ENCODE measurements around the gene MMP20.
"Not testable (repeated sequence)": the region's sequence is repeated elsewhere in the genome, so short reads cannot be mapped to it uniquely, and the experiment has no call there.

MMP20 gene, protein sequence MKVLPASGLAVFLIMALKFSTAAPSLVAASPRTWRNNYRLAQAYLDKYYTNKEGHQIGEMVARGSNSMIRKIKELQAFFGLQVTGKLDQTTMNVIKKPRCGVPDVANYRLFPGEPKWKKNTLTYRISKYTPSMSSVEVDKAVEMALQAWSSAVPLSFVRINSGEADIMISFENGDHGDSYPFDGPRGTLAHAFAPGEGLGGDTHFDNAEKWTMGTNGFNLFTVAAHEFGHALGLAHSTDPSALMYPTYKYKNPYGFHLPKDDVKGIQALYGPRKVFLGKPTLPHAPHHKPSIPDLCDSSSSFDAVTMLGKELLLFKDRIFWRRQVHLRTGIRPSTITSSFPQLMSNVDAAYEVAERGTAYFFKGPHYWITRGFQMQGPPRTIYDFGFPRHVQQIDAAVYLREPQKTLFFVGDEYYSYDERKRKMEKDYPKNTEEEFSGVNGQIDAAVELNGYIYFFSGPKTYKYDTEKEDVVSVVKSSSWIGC

DNA sequence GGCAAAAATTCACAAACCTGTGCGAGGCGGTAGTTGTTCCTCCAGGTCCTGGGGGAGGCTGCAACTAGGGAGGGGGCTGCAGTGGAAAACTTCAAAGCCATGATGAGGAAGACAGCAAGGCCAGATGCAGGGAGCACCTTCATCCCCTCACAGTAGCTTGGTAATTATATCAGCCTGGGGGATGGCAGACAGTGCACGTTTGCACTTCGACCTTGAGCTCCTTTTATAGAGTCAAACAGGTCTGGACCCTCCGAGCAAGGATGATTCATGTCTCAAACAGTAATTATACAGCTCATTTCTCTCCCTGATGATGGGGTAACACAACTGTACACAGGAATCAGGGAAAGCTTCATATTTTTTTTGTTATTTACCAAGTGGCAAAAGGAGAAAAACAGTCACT, at the start of gene MMP20:
Gene MMP20, minus strand, starts transcription at position 156 of the 400 bp plus-strand sequence. Its CDS starts 13 bp downstream, at position 143.
- DNase-seq (ENCODE audit: low read depth): no peak

GRCh38 chr11:102669664-102670063, 44.5 kb upstream of the MMP20 start:
- DNase-seq (ENCODE audit: low read depth): no peak

- no peak for DNase-seq (ENCODE audit: low read depth)
Measured at GRCh38 chr11:102666331-102666957, 41.3 kb upstream of the MMP20 start.

DNA sequence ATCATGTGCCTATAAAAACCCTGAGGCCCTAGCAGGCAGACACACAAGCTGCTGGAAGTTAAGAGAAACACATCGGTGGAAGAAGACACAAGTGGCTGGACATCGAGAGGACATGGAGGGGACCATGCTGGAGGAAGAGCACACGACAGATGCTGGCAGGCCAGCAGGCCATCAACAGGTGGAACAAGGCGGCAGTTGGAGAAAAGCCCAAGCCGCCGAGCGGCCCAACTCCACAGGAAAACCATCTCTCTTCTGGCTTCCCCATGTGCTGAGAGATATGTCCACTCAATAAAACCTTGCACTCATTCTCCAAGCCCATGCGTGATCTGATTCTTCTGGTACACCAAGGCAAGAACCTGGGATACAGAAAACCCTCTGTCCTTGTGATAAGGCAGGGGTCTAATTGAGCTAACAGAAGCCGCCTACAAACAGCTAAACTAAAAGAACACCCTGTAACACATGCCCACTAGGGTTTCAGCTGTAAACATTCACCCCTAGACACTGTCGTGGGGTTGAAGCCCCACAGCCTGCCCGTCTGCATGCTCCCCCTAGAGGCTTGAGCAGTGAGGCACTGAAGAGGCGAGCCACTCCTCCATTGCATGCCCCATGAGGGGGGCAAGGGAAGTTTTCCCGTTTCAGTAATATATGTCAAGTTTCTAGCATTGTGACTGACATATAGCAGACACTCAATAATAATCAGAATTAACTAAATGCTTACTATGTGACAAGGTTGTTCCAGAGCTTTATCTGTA, 39.0 kb upstream of the MMP20 start:
- DNase-seq (ENCODE audit: low read depth): no peak

GRCh38 chr11:102662607-102663006, 37.5 kb upstream of the MMP20 start:
- no peak for DNase-seq (ENCODE audit: low read depth)

DNA sequence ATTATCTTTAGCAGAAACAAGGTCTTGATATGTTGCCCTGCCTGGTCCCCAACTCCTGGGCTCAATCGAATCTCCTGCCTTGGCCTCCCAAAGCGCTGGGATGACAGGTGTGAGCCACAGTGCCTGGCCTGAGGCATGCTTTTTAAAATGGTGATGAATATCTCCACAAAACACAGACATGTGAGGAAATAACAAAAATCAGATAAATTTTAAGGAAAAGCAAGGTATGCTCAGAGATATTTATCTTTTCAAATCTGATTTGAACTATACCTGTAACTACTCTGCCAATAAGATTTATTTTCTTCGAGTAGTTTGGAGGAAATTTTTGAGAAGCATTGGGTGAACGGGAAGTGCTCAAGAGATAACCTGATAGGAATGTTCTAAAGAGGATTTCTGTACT, 35.9 kb upstream of the MMP20 start:
- DNase-seq (ENCODE audit: low read depth): no peak

DNA sequence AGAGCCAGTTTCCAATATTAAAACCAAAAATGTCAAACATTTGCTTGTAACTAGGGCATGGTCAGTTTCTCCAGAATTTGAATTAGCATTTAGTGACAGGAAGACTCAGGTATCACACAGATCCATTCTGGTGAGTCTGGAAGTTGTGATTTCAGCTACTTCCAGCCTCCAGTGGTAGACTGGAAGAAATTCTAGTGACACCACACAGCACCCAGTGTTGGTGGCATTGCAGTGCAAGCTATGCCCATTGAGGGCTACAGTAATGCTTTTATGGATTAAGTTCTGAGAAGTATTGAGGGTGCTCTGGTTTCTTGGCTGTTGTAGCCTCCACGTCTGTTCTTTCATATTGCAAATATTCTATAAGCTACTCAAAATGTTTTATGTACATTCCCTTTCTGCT, 31.4 kb upstream of the MMP20 start:
- DNase-seq (ENCODE audit: low read depth): no peak

DNA sequence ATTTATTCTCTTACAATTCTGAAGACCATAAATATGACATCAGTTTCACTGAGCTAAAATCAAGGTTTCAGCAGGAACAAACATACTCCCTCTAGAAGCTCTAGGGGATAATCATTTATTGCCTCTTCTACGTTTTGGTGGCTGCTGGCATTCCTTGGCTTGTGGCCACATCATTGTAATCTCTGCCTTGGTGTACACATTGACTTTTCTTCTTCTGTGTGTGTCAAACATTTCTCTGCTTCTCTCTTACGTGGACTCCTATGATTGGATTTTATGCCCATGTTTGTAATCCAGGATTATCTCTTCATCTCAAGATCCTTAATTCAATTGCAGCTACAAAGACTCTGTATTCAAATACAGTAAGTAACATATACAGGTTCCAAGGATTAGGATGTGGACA, 30.4 kb upstream of the MMP20 start:
- no peak for DNase-seq (ENCODE audit: low read depth)

- DNase-seq (ENCODE audit: low read depth): no peak
Measured at GRCh38 chr11:102654761-102655160, 29.6 kb upstream of the MMP20 start.

DNA sequence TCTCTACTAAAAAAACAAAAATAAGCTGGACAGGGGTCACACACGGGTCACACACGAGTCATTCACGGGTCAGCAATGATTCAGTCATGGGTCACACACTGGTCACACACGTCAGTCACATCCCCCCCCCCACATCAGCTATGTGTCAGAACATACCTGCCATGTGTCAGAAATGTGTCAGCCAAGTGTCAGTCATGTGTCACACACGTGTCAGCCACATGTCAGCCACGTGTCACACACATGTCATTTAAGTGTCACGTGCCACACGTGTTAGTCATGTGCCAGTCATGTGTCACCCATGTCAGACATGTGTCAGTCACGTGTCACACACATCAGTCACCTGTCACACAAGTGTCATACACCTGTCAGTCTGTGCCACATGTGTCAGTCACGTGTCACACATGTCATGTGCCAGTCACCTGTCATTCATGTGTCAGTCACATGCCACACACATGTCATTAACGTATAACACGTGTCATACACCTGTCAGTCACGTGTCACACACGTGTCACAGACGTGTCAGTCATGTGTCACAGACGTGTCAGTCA, 28.7 kb upstream of the MMP20 start:
- DNase-seq (ENCODE audit: low read depth): no peak

GRCh38 chr11:102647430-102647829, 22.3 kb upstream of the MMP20 start:
- no peak for DNase-seq (ENCODE audit: low read depth)

GRCh38 chr11:102643941-102644340, 18.8 kb upstream of the MMP20 start:
- no peak for DNase-seq (ENCODE audit: low read depth)

DNA sequence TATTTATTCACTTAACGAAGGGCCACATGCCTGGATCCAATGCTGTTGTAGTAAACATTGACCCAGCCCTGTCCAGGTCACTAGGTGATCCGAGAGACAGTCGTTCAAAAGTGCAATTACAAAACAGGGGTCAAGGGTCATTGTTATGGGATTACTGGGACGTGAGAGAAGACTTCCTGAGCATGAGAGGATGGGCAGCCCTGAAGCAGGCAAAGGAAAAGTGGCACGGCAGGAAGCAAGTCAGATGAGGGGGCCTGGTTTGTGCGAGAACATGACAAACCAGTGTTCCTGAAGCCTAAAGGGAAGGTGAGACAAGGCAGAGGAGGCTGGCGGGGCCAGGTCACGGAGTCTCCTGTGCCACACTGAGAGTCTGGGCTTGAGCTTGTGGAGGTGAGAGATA, 15.8 kb upstream of the MMP20 start:
- DNase-seq (ENCODE audit: low read depth): no peak

DNA sequence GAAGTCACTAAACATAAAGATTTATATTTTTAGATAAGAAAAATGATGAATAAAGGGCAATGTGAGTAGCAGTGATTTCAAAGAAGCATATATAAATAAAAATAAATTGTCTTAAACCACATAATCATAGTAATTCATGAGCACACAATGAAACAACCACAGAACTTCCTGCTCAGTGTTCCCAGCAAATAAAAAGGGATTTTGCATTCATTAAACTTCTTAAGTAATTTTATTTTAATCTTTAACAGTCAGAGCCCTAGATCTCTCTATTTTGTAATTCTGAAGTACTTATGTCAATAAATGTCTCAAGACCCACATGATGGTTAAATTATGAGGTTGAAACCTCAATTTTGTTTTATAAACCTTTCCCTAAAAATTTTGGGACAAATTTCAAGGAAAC, 14.5 kb upstream of the MMP20 start:
- no peak for DNase-seq (ENCODE audit: low read depth)

- DNase-seq (ENCODE audit: low read depth): no peak
Measured at GRCh38 chr11:102637731-102638130, 12.6 kb upstream of the MMP20 start.

DNA sequence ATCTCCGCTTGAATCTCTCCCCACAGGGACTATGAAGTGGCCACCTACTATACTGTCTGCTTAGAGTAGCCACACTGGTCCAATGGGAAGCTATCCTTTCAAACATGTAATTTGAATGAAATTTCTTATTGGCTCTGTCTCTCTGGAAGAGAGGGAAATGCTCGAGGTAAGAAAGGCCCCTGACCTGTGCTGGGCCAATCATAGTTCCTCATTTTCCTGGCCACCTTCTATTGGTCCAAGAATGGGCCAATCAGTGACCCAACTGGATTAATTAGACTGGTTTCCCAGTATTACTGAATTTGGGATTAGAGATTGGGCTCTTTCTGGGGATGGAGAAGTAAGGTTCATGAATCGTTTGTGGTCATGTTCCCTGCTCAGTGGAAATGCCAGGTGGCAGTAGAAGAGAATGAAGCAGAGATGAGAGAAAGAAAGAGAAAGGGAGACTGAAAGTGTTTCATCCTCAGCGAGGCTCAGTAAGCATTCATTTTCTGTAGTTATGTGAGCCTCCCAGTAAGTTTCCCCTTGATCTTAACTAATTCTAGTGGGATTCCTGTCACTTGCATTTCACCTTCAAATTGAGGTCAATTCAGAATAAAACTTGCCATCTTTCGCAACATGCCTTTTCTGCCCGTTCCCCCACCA, 8.4 kb upstream of the MMP20 start:
- DNase-seq (ENCODE audit: low read depth): no peak

- DNase-seq (ENCODE audit: low read depth): no peak
Measured at GRCh38 chr11:102632026-102632425, 6.9 kb upstream of the MMP20 start.

- DNase-seq (ENCODE audit: low read depth): no peak
Measured at GRCh38 chr11:102630598-102631448, 5.7 kb upstream of the MMP20 start.

DNA sequence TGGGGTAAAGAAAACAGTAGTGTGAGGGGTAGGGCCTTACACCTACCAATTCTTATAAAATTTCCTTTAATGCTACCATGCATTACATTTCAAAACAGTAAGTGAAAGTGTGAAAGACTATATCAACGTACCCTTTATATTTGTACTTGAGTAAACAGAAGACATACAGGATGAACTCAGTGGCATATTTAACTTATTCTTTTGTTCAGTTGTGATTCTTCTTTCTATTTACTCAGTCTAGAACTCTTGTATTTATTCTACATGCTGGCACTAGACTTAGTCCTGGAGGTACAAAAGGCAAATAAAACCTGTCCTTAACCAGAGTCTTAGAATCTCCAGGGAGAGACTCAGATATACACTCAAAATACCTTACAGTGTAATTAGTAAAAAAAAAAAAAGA, 4.8 kb upstream of the MMP20 start:
- not testable (repeated sequence) for DNase-seq (ENCODE audit: low read depth)

DNA sequence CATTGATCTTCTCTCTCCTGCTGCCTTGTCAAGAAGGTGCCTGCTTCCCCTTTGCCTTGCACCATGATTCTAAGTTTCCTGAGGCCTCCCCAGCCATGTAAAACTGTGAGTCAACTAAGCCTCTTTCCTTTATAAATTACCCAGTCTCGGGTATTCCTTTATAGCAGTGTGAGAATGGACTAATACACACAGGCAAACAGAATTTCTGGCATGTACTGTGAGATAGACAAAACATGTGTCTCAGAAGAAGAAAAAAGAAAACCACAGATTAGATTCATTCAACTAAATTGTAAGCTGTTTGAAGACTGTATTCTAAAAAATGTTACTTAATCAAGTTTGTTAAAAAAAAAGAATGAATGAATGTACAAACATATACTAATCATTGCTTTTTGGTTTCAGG, 1.5 kb upstream of the MMP20 start:
- DNase-seq (ENCODE audit: low read depth): no peak

GRCh38 chr11:102623998-102624397, 1.1 kb downstream of the MMP20 start:
- no peak for DNase-seq (ENCODE audit: low read depth)

Data from stimulated activated CD8-positive, alpha-beta memory T cell treated with anti-CD3 and anti-CD28 coated beads, Interleukin-12 subunit alpha, Interleukin-12 subunit beta, amount 100 ng/mL, for 4 hours (primary cell).